ENCODE data around the gene MYO1C.

Gene MYO1C

DNA sequence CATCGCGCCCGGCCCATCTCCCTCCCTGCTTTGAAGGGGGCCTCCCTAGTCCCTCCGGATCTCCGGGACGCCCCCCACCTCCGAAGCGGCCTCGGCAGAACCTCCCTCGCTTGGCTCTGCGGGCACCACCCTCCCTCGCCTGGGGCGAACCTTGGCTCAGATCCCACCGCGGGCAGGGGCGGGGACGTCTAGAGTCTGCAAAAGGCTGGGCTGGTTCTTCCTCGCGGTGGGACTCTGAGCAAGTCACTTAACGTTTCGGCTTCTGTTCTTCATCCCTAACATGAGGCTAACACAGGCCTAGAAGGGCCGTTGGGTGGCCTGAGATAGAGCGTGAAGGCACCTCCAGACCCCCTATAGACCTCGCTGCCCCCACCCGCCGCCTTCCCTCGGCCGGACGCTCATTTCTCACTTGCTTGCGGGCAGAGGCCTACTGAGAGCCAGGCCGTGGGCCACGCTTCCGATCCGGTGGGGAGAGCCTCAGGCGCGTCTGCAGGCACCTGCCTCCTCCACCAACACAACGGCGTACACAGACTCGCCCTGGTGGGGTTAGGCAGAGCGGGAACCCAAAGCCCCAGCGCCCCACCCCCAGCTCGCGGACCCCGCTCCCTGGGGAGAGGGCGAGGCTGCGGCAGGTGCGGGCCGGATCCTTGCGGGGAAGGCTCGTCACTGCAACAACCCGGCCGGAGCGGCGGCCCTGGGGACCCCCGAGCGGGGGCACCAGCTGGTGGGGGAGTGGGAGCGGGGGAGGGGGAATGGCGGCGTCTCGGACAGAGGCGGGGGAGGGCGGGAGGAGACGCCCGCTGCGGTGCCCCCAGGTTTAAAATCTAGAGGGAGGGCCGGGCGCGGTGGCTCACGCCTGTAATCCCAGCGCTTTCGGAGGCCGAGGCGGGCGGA, 5.4 kb downstream of the MYO1C start:
- CTCF ChIA-PET, result interaction anchor here (0.6 to 1.3 kb wide), 3 partner anchors 24 to 88 kb away, joined by 3 to 5 read pairs (median 3); no protein-coding TSS in a partner anchor
- TF ChIP-seq, protein P1, sequence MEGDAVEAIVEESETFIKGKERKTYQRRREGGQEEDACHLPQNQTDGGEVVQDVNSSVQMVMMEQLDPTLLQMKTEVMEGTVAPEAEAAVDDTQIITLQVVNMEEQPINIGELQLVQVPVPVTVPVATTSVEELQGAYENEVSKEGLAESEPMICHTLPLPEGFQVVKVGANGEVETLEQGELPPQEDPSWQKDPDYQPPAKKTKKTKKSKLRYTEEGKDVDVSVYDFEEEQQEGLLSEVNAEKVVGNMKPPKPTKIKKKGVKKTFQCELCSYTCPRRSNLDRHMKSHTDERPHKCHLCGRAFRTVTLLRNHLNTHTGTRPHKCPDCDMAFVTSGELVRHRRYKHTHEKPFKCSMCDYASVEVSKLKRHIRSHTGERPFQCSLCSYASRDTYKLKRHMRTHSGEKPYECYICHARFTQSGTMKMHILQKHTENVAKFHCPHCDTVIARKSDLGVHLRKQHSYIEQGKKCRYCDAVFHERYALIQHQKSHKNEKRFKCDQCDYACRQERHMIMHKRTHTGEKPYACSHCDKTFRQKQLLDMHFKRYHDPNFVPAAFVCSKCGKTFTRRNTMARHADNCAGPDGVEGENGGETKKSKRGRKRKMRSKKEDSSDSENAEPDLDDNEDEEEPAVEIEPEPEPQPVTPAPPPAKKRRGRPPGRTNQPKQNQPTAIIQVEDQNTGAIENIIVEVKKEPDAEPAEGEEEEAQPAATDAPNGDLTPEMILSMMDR (conservative IDR thresholded peaks at IDR 0.05; ENCODE audit: low read depth), result no peak
- peak overlapping the region; percentile 97 for H3K27ac ChIP-seq
- POLR2A ChIA-PET (ENCODE audit: low non-redundant PET), result interaction anchor here (0.9 kb wide), 1 partner anchor 29 kb away, joined by 5 read pairs; the partner anchor contains the start of gene INPP5K
- peak; percentile 78 for DNase-seq (ENCODE audit: low spot score)

DNA sequence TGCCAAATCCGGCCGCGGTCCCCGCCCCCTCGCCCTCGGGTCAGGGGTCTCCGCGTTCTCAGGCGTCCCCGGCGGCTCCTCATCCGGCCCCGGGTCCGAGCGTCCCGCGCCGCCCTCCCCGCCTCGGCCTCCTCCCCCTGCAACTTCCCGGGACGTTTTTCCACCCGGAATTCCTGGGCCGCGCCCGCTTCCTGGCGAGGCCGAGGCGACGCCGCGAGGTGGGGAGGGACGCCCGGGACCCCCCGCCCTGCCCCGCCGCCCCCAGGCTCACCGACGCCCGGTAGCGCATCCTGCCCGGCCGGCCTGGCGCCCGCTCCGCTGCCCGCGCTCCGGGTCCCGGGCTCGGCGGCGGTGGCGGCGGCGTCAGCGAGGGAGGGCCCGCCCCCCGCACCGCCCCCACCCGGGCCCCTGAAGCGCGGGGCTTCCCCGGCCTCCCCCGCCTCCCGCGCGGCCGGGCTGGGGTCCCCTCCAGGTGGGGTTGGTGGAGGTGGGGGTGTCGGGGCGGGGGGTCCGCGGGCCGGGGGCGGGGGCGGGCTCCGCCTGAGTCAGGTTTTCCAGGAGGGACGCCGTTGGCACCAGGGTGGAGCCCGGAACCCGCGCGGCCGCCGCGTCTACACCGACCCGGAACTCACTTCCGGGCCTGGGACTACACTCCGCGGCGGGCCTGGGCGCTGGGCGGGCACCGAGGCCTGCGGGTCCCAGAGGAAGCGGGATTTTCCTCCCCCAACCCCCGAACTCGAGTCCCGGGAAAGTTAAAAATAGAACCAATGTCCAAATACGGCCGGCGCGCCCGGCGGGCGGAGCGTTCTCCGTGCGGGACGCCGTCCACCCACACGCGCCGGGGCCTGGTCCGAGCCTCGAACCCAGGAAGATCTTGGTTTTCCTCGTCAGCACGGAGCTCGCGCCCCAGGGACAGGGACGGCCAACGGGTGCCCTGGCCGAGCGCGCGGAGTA, 6.8 kb downstream of the MYO1C start:
- ChIA-PET CTCF (no interaction called here), POLR2A (ENCODE audit: low non-redundant PET) (no interaction called here)
- TF ChIP-seq, protein P1 (conservative IDR thresholded peaks at IDR 0.05; ENCODE audit: low read depth), result no peak
- peak overlapping the region; percentile 97 for H3K27ac ChIP-seq
- DNase-seq (ENCODE audit: low spot score), result peak; percentile 40

GRCh38 chr17:1484676-1485422, 7.6 kb downstream of the MYO1C start:
- DNase-seq (ENCODE audit: low spot score), result peak; percentile 39
- peak overlapping the region; percentile 97 for H3K27ac ChIP-seq
- POLR2A ChIA-PET (ENCODE audit: low non-redundant PET), result no interaction called here
- TF ChIP-seq, protein P1 (conservative IDR thresholded peaks at IDR 0.05; ENCODE audit: low read depth), result no peak
- CTCF ChIA-PET, result interaction anchor here (0.6 kb wide), 1 partner anchor 371 kb away, joined by 3 read pairs; no protein-coding TSS in a partner anchor

- ChIA-PET POLR2A (ENCODE audit: low non-redundant PET) (no interaction called here), CTCF (no interaction called here)
- DNase-seq (ENCODE audit: low spot score), result no peak
- peak overlapping the region; percentile 97 for H3K27ac ChIP-seq
- TF ChIP-seq, protein P1 (conservative IDR thresholded peaks at IDR 0.05; ENCODE audit: low read depth), result no peak
Observed at GRCh38 chr17:1484060-1484535, 8.4 kb downstream of the MYO1C start.

GRCh38 chr17:1482680-1483079, 9.8 kb downstream of the MYO1C start:
- no peak for DNase-seq (ENCODE audit: low spot score)
- peak overlapping the region; percentile 97 for H3K27ac ChIP-seq
- ChIA-PET POLR2A (ENCODE audit: low non-redundant PET) (no interaction called here), CTCF (no interaction called here)
- TF ChIP-seq, protein P1 (conservative IDR thresholded peaks at IDR 0.05; ENCODE audit: low read depth), result no peak
